Measurements from ENCODE around the gene ACKR2. TPM values are rescaled to one million over a fixed set of nuclear protein-coding genes. Genes with fewer than 3 reads are reported as not detected.
"Not testable (repeated sequence)": the region's sequence is repeated elsewhere in the genome, so short reads cannot be mapped to it uniquely, and the experiment has no call there.

The ACKR2 gene
- total RNA-seq, 1 donor from 2014 or later: 1.5 TPM

DNA sequence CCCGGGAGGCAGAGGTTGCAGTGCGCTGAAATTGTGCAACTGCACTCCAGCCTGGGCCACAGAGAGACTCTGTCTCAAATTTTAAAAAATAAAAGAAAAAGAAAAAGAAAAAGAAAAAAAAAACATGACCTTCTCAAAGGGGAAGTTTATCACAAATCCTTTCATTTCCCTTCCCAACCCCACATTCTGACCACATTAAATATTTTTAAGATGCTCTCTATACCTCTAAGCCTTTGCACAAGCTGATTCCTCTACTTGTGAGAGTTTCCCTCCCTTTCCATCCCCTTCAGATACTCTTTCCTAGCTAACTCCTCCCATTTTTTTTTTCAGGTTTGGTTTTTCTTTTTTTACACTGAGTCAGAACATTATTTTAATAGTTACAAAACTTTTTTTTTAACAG, 9.0 kb upstream of the ACKR2 start:
- intact Hi-C loops (cut with DNase I): no loop called here
- no peak for DNase-seq (ENCODE audit: low spot score)

DNA sequence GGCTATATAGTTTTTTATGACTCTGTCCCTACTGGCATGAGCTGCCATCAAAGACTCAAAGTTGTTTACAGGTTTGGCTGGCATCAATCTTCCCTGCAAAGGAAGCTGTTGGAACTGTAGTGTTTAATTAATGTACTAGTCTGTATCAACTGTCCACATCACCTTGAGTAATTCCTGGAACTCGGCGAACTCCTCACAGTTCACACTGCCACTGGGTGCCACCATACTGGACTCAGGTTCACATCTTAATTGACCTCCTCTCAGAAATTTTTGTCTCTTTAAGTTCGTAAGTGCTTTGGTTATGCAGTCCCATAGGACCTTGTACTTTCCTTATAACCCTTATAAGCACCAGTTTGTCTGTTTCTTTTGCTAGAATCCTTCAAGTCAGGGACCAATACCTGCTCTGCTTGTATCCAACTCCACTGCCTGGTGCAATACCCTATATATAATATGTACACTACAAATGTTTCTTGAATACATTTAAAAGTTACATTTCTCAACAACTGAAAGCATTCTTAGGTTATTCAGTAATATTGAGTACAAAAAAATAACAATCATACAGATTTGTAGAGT, 8.1 kb upstream of the ACKR2 start:
- no peak for DNase-seq (ENCODE audit: low spot score)
- intact Hi-C loops (cut with DNase I): no loop called here

DNA sequence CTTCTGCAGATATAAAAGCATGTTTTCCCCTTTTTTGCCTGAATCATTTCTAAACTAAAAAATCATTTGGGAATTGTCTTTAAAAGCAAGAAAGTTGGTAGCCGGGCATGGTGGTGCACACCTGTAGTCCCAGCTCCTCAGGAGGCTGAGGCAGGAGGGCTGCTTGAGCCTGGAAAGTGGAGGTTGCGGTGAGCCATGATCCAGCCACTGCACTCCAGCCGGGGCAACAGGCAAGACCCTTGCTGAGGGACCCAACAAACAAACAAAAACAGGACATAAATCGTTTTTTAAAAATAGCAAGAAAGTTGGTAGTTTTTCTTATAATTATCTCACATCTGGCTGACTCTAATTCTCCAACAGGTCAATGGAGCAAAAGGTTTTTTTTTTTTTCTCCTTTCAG, 7.5 kb upstream of the ACKR2 start:
- no peak for DNase-seq (ENCODE audit: low spot score)
- intact Hi-C loops (cut with DNase I): no loop called here

DNA sequence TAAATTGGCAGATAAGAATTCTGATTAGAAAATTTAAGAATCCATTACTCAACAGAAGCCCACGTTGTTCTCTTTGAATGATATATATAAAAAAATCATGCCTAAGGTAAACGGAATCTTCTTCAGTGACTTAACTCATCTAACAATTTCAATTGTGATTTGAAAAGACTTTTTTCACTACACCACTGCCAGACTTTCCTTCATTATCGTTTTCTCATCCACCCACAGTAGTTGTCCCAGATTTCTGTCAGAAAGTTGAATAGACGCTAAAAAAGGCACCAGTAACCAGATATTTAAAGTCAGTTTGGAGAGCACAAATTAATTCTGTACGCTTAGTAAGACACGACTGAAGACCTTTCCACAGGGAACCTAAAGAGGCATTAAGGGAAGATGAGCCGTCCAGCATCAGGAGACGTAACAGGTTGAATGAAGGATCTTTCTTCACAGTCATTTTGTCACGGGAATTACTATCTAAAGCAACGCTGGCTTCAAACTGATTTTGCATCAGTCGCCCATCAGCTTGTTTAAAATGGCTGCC, 6.3 kb upstream of the ACKR2 start:
- no peak for DNase-seq (ENCODE audit: low spot score)
- intact Hi-C loops (cut with DNase I): no loop called here

DNA sequence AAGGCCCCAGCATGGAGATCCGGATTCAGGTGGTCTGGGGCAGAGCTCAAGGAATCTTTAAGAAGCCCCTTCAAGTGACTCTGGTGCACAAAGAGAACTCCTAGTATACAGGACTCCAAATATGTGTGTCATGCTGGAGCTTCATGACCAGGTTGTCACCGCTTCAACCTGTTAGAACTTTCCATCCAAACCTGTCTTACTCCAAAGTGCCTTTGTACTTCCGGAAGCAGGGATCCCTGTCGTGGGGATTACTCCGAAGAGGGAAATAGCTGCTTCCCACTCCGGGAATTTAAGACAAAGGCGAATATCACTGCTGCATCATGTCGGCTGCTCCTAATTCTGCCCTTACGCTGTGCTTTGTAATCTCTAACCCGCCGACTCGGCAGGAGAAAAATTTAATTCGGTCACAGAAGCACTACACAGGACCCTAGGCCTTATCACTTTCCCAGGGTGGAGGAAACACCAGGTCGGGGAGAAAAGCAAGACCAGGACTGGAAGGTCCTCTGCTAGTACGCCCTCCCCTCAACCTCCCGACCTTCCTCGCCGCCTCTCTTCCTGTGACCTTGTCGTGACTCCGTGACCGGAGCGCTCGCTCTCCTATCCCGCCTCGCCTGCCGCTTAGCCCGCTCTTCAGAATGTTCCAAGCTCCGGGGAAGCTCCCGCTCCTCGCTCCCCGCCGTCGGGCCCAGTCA, 5.7 kb upstream of the ACKR2 start:
- peak; percentile 77 for DNase-seq (ENCODE audit: low spot score)
- intact Hi-C loops (cut with DNase I): no loop called here

DNA sequence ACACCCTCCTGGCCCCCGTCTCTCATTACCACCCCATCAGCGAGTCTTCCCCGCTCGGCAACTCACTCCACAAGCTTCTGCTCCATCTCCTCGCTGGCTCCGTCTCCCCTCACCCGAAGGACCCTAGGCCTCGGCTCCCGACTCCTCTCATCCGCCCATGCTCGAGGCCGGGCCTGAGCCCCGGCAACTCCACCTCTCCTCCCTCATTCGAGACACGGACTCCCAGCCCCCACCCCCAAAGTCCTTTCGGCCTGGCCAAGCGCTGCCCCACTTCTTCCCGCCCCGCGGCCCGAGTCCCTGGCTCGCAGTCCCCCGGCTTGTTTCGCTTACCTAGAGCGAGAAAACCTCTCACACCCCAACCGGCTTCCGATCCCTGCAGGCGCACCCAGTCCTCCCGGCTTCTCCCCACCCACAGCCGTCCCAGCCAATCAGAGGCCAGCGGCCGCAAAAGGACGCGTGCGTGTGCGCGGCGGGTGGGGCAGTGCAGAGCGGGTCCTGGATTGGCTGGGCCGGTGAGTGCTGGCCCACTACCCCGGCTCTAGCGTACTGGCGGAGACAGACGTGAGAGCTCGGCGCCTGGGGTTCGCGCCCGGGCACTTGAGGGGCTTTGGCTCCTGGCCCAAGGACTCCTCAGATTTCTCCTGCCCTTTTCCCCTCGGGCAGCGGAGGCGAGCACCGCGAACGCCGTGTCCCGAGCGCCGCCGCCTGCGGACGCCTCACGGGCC, 5.0 kb upstream of the ACKR2 start, which contains the start of gene HIGD1A:
Gene HIGD1A (minus strand): TSS at position 385 of the 725 bp plus-strand sequence. CDS start 10,237 bp downstream, outside the sequence.
- DNase-seq (ENCODE audit: low spot score): peak; percentile 99
- intact Hi-C loops (cut with DNase I): no loop called here

DNA sequence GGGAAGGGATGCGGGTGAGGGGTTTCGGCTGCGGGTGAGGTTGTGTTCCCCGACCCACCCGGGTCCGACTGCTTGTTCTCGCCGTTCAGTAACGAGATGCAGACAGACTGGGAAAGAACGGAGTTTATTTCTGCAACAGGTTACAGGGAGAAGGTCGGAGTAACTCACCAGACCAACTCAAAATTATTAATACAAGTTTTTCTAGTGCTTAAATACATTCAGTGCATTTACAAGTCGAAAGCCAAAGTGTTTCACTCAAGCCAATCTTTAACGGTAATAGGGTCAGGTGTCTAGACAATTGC, 4.5 kb upstream of the ACKR2 start:
- DNase-seq (ENCODE audit: low spot score): no peak
- intact Hi-C loops (cut with DNase I): no loop called here

DNA sequence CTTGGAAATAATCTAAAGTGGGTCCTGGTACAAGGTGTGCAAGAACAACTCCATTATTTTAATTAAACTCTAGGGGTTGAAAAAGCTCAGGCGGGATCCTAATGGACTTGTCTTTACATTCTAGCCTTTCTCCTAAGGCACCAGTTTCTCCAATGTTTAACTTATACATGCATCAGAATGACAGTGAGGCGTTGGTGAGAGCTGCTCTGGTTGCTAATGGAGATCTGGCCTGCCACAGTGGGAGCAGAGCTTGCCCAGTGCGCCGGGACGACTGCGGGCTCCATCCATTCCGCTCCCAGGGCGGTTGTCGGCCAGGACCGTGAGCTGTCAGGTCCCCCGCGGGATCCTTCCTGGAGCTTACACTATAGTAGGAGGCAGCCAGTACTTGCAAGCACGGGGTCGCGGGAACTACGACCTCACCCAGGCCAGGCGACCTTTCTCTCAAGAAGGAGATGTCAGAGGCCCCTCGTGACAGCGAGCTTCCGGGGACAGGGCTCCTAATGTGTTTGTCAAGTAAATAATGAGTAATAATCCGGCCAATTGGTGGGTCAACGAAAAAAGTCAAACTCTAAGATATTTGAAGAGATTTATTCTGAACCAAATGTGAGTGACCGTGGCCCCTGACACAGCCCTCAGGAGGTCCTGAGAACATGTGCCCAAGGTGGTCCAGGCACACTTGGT, 4.0 kb upstream of the ACKR2 start:
- DNase-seq (ENCODE audit: low spot score): no peak
- intact Hi-C loops (cut with DNase I): no loop called here

DNA sequence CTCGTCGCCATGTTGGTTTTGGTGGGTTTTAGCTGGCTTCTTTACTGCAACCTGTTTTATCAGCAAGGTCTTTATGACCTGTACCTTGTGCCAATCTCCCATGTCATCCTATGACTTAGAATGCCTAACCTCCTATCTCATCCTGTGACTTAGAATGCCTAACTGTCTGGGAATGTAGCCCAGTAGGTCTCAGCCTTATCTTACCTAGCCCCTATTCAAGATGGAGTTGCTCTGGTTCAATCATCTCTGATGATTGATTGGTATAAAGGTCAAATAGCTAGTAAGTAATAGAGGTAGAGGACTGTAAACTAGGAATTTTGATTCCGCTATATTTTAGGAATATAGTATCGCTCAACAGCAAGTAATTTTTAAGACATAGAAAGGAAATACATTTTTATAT, 1.3 kb upstream of the ACKR2 start:
- intact Hi-C loops (cut with DNase I): no loop called here
- DNase-seq (ENCODE audit: low spot score): no peak

DNA sequence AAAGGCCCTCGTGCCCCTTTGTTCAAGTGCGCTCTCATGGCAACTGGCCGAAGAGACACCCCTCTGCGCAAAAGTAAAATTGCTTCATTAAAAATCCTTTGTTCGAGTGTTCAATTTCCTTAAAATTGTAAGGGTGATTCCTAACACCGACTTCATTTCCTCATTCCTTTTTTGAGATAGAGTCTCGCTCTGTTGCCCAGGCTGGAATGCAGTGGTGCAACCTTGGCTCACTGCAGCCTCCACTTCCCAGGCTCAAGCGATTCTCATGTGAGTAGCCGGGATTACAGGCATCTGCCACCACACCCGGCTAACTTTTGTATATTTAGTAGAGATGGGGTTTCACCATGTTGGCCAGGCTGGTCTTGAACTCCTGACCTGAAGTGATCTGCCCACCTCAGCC, 1.5 kb downstream of the ACKR2 start:
- intact Hi-C loops (cut with DNase I); DNase-seq (ENCODE audit: low spot score): not testable (repeated sequence)

DNA sequence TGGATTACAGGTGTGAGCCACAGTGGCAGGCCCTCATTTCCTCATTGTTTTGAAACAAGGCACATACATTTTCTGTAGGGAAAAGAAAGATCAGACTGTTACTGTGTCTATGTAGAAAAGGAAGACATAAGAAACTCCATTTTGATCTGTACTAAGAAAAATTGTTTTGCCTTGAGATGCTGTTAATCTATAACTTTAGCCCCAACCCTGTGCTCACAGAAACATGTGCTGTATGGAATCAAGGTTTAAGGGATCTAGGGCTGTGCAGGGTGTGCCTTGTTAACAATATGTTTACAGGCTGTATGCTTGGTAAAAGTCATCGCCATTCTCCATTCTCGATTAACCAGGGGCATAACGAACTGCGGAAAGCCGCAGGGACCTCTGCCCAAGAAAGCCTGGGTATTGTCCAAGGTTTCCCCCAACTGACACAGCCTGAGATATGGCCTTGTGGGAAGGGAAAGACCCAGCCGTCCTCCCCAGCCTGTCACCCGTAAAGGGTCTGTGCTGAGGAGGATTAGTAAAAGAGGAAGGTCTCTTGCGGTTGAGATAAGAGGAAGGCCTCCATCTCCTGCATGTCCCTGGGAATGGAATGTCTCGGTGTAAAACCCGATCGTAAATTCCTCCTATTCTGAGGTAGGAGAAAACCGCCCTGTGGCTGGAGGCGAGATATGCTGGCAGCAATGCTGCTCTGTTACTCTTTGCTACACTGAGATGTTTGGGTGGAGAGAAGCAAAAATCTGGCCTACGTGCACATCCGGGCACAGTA, 2.1 kb downstream of the ACKR2 start:
- DNase-seq (ENCODE audit: low spot score); intact Hi-C loops (cut with DNase I): not testable (repeated sequence)

DNA sequence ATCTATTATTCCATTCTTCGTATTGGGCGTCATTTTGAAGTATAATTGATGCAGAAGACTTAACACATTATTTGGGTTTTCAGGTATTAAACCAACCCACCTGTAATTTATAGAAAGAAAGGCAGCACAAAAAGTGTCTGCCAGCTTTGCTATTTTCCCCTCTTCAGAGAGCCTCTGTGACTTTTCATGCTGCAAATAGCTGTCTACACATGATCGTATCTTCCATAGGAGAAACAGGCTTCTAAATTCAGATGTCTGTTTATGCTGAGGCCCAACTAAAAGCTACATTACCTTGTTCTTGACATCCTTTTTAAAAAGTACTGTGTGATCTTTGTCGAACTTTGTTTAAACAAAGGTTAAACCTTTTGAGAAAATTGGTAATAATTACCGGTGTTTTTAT, 5.0 kb downstream of the ACKR2 start:
- DNase-seq (ENCODE audit: low spot score): no peak
- intact Hi-C loops (cut with DNase I): no loop called here

DNA sequence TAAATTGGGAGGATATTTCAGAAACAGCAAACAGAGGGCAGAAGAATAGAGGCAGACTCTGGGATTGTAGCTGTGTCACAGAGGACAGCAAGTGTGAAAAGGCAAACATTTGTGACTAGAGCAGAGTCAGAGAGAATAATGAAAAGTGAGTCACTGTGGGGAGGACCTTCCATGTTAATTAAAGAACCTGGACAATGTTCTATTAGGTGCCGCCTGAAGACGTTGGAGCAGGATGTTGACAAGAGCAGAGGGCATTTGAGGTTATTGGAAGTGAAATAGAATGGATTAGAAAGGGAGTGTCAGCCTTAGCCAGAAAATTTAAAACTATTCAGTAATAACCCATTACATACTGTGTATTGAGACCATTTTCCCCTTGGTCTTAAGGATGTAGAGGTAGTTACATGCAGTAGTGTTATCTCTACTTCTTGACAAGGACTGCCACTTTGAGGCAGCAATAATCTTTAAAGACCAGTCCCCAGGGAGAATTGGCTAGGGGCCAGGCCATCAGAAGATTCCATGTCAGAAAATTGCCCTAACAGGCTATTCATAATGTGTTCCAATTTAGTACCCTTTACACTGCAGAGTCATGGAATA, 5.8 kb downstream of the ACKR2 start:
- intact Hi-C loops (cut with DNase I): no loop called here
- DNase-seq (ENCODE audit: low spot score): no peak

DNA sequence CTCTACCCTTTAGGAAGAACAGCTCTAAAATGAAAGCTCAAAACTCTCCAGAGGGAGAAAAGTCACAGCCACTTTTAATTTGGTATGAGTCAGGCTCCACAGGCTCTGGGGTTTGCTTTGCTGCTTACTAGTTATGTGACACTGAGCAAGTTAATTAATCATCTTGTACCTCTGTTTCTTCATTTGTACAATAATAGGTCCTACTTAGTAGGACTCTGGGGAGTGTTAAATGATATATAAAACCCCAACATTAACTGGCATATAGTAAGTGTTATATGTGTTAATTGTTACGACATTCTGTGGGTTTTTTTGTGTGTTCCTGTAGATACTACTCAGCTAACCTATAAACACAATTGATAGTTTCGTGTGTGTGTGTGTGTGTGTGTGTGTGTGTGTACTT, 6.6 kb downstream of the ACKR2 start:
- DNase-seq (ENCODE audit: low spot score): no peak
- intact Hi-C loops (cut with DNase I): no loop called here

DNA sequence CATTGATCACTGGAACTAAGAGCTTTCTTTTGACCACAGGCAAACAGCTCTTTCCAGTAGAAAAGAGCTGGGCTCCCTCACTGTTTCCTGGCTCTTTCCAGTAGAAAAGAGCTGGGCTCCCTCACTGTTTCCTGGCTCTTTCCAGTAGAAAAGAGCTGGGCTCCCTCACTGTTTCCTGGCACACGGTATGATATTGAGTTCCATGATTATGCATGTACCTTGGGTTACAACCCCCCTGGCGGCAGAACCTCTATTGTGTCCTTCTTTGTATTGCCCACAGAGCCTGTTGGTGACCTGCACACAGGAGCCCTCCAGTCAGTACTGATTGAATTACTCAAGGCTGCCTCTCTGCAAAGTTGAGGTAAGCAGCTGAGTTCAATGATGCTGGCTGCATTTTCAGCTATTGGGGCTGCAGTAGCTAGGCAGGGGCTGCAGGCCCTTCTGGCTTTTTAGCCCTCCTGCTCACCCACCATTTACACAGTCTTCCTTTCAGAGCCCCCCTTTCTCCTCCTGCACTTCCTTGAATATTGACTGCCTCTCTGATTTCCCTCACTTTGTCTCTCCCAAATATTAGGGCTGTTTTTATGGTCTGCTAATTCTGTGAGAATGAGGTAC, 10.2 kb downstream of the ACKR2 start:
- DNase-seq (ENCODE audit: low spot score): no peak
- intact Hi-C loops (cut with DNase I): no loop called here

DNA sequence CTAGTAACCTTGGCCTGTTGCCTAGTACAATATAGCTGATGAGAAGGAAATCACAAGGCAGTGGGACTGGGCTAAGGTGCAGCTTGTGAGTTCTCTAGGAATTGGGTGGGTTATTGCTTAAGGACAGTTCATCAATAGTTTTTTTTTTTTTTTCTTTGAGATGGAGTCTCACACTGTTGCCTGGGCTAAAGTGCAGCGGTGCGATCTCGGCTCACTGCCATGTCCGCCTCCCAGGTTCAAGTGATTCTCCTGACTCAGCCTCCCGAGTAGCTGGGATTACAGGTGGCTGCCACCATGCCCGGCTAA, 11.5 kb downstream of the ACKR2 start:
- intact Hi-C loops (cut with DNase I): no loop called here
- DNase-seq (ENCODE audit: low spot score): no peak

DNA sequence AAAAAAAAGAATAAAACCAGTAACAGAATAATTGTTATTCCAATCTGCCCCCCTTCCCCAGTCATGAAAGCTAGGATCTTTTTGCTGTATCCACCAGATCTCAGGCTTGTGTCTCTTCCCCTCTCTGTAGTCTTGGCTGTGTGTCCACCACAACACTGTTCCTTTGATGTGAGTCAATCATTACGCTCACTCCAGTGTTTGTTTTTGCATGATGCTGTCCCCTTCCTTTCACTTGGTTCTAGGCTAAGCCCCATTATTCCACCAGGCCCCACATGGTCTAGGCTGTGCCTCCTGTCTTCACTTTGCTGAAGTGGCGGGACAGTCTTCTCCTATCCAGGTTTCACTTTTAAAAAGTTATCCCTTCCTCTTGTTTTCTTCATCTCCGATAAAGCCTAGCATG, 13.6 kb downstream of the ACKR2 start:
- intact Hi-C loops (cut with DNase I): no loop called here
- no peak for DNase-seq (ENCODE audit: low spot score)

DNA sequence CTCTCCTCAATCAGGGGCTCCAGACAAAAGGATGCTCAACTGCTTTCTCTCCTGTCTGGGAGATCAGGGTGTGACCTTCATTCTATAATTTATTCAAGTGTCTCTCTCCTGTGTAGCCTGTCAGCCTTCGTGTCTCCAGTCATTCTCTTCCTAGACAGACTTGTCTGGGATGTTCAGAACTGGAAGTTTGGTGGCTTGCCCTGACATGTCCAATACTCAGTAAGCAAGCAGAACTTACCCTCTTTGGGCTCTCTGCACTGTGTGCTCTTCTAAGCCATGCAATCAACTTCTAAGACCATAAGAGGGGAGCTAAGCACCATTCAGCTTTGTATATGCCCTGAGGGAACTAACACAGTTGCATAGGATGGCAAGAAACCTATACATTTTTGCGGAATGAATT, 14.1 kb downstream of the ACKR2 start:
- no peak for DNase-seq (ENCODE audit: low spot score)
- intact Hi-C loops (cut with DNase I): no loop called here

DNA sequence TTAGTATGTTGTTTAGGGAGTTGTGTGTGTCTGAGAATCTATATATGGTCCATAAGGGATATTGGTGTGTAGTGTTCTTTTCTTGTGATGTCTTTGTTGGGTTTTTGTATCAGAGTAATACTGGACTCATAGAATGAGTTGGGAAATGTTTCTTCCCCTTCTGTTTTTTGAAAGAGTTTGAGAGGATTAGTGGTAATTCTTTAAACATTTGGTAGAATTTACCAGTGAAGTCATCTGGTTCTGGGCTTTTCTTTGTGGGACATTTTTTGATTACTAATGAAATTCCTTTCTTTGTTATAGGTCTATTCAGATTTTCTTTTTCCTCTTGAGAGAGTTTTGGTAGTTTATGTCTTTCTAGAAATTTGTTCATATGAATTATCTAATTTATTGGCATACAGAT, 16.9 kb downstream of the ACKR2 start:
- no peak for DNase-seq (ENCODE audit: low spot score)
- intact Hi-C loops (cut with DNase I): no loop called here
